HUDEP-2 (cell line): ENCODE measurements around the gene RAB27A.
"Not testable (repeated sequence)": the region's sequence is repeated elsewhere in the genome, so short reads cannot be mapped to it uniquely, and the experiment has no call there.

Experiments used
- DNase-seq, 76 experiments: peaks; one replicate each; lab custom pipeline; 2025; ENCODE audit not compliant: unreplicated experiment in 76 of 76; lab: John Stamatoyannopoulos, UW

RAB27A gene

GRCh38 chr15:55282284-55282833 lies 7.3 kb downstream of the RAB27A start:
- DNase-seq: peak in 20 of 76 experiments; percentile 5 to 50 (median 19)

GRCh38 chr15:55281517-55282228 lies 7.9 kb downstream of the RAB27A start:
- DNase-seq: no peak

- not testable (repeated sequence) for DNase-seq
Observed at GRCh38 chr15:55280589-55280988, 9.0 kb downstream of the RAB27A start.

GRCh38 chr15:55279746-55280351 lies 9.8 kb downstream of the RAB27A start:
- DNase-seq: peak in 52 of 76 experiments; percentile 8 to 77 (median 44)

GRCh38 chr15:55279100-55279745 lies 10.4 kb downstream of the RAB27A start:
- DNase-seq: no peak

- DNase-seq: no peak
Observed at GRCh38 chr15:55277715-55278114, 11.9 kb downstream of the RAB27A start.

- DNase-seq: no peak
Observed at GRCh38 chr15:55277116-55277564, 12.5 kb downstream of the RAB27A start.

- no peak for DNase-seq
Observed at GRCh38 chr15:55276324-55276723, 13.3 kb downstream of the RAB27A start.

- no peak for DNase-seq
Observed at GRCh38 chr15:55270291-55270690, 19.3 kb downstream of the RAB27A start.

- no peak for DNase-seq
Observed at GRCh38 chr15:55268176-55268695, 21.4 kb downstream of the RAB27A start.

- no peak for DNase-seq
Observed at GRCh38 chr15:55267401-55268175, 22.0 kb downstream of the RAB27A start.

- no peak for DNase-seq
Observed at GRCh38 chr15:55266547-55266946, 23.1 kb downstream of the RAB27A start.

- no peak for DNase-seq
Observed at GRCh38 chr15:55260562-55261131, 29.0 kb downstream of the RAB27A start.

- DNase-seq: no peak
Observed at GRCh38 chr15:55257938-55258337, 31.7 kb downstream of the RAB27A start.

- DNase-seq: no peak
Observed at GRCh38 chr15:55257012-55257670, 32.5 kb downstream of the RAB27A start.

- DNase-seq: no peak
Observed at GRCh38 chr15:55256281-55257011, 33.2 kb downstream of the RAB27A start.

- DNase-seq: no peak
Observed at GRCh38 chr15:55255714-55256113, 33.9 kb downstream of the RAB27A start.

GRCh38 chr15:55254916-55255679 lies 34.5 kb downstream of the RAB27A start:
- DNase-seq: no peak
